A673 (cell line): ENCODE data around the gene TNS3. TPM values are rescaled to one million over a fixed set of nuclear protein-coding genes. Genes with fewer than 3 reads are reported as not detected.

Experiments used
- BruUV-seq: library from RNA; stranded (reverse); fragments of 400-500 nt; replicated peaks from 2 replicates; lab custom pipeline; 2021; lab: Mats Ljungman, UMichigan
- CTCF ChIA-PET: fragments of 300-600 bp; sonication (Branson Sonifier 250); formaldehyde crosslinking; loops from one replicate; lab custom pipeline; 2022; ENCODE audit warnings: antibody characterized with exemption; lab: Charles Lee
- POLR2A ChIA-PET: fragments of 300-600 bp; sonication (Branson Sonifier 250); formaldehyde crosslinking; loops from one replicate; lab custom pipeline; 2022; ENCODE audit warnings: antibody characterized with exemption; ENCODE audit not compliant: low non-redundant PET; lab: Charles Lee
- DNase-seq: peaks from one replicate; pipeline ENCODE4 v3.0.0-alpha.2; 2015; ENCODE audit warnings: low spot score
- H3K27ac ChIP-seq: fragments of 200-600 bp; sonication (generic); 2 replicates; pipeline ENCODE4 v1.5.1; 2016; ENCODE audit warnings: mixed run types, low read depth, mild to moderate bottlenecking, mixed read lengths, antibody characterized with exemption, low read length; ENCODE audit not compliant: poor library complexity, severe bottlenecking
- H3K27me3 ChIP-seq: fragments of 200-600 bp; sonication (generic); replicated peaks from 2 replicates; pipeline ENCODE4 v1.6.1; 2017; ENCODE audit warnings: mixed run types, low read depth, mild to moderate bottlenecking, mixed read lengths, antibody characterized with exemption, low read length; ENCODE audit not compliant: insufficient read depth, poor library complexity
- H3K36me3 ChIP-seq: fragments of 200-600 bp; sonication (generic); 2 replicates; pipeline ENCODE4 v1.6.1; 2016; ENCODE audit warnings: mixed run types, mild to moderate bottlenecking, mixed read lengths, antibody characterized with exemption, low read length; ENCODE audit not compliant: insufficient read depth, poor library complexity, severe bottlenecking
- H3K4me1 ChIP-seq: fragments of 200-600 bp; sonication (generic); 2 replicates; pipeline ENCODE4 v1.6.1; 2017; ENCODE audit warnings: mixed run types, mild to moderate bottlenecking, mixed read lengths, antibody characterized with exemption, low read length; ENCODE audit not compliant: insufficient read depth, poor library complexity, severe bottlenecking
- H3K4me3 ChIP-seq: fragments of 200-600 bp; sonication (generic); 2 replicates; pipeline ENCODE4 v1.5.1; 2016; ENCODE audit warnings: low read depth, mixed run types, mild to moderate bottlenecking, mixed read lengths, low read length; ENCODE audit not compliant: poor library complexity, severe bottlenecking
- H3K9me3 ChIP-seq: fragments of 200-600 bp; sonication (generic); 2 replicates; pipeline ENCODE4 v1.6.1; 2016; ENCODE audit warnings: mixed run types, low read depth, mild to moderate bottlenecking, mixed read lengths, antibody characterized with exemption, low read length; ENCODE audit not compliant: poor library complexity, severe bottlenecking
- EZH2 ChIP-seq: fragments of 200-600 bp; sonication (generic); IDR thresholded peaks from 2 replicates; pipeline ENCODE4 v1.6.1; 2017; ENCODE audit warnings: borderline replicate concordance, low read depth, mild to moderate bottlenecking, mixed read lengths, antibody characterized with exemption, low read length; ENCODE audit not compliant: poor library complexity, severe bottlenecking
- intact Hi-C: fragments of 100-400 bp; cut with micrococcal nuclease; formaldehyde crosslinking; loops from one replicate; pipeline ENCODE4 v1.10.0; 2022; ENCODE audit not compliant: unreplicated experiment
- total RNA-seq: library from RNA; stranded (reverse); gene quantifications from 2 replicates; pipeline ENCODE4 v1.2.3, GENCODE V29; 2021
- TF ChIP-seq, protein P1 (sequence below): fragments of 300-800, 200-600 bp; sonication (generic); conservative IDR thresholded peaks from 2 replicates; pipeline ENCODE4 v1.5.1; 2017; ENCODE audit warnings: low read depth, mild to moderate bottlenecking, antibody characterized with exemption, low read length, moderate library complexity, mixed read lengths

Gene TNS3
- total RNA-seq, 1 experiment from 2014 or later, result not detected

DNA sequence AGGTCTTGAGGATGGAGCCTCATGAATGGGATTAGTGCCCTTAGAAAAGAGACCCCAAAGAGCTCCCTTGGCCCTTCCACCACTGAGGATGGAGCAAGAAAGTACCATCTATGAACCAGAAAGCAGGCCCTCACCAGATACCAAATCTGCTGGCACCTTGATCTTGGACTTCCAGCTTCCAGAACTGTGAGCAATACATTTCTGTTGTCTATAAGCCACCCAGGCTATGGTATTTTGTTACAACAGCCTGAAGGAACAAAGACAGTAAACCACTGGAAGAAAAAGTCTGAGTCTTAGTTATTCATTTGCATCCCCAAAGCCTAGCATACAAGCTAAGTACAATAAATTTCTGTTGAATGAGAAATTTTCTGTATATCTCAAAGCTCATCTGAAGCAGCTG is 37.9 kb upstream of the TNS3 start:
- BruUV-seq, result no TSS peak
- Histone ChIP-seq H3K27ac (no peak overlapping the region), H3K36me3 (no peaks in the 10 kb centered on the region), H3K4me1 (no peaks in the 10 kb centered on the region), H3K27me3 (no peaks in the 10 kb centered on the region), H3K4me3 (no peak overlapping the region), H3K9me3 (no peaks in the 10 kb centered on the region)
- no peak for DNase-seq
- no peak for TF ChIP-seq EZH2
- TF ChIP-seq, protein P1, sequence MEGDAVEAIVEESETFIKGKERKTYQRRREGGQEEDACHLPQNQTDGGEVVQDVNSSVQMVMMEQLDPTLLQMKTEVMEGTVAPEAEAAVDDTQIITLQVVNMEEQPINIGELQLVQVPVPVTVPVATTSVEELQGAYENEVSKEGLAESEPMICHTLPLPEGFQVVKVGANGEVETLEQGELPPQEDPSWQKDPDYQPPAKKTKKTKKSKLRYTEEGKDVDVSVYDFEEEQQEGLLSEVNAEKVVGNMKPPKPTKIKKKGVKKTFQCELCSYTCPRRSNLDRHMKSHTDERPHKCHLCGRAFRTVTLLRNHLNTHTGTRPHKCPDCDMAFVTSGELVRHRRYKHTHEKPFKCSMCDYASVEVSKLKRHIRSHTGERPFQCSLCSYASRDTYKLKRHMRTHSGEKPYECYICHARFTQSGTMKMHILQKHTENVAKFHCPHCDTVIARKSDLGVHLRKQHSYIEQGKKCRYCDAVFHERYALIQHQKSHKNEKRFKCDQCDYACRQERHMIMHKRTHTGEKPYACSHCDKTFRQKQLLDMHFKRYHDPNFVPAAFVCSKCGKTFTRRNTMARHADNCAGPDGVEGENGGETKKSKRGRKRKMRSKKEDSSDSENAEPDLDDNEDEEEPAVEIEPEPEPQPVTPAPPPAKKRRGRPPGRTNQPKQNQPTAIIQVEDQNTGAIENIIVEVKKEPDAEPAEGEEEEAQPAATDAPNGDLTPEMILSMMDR, result no peak
- intact Hi-C loops, result no loop called here
- ChIA-PET POLR2A (no interaction called here), CTCF (no interaction called here)

GRCh38 chr7:47617131-47617530 is 35.2 kb upstream of the TNS3 start:
- no peak for DNase-seq
- intact Hi-C loops, result no loop called here
- CTCF ChIA-PET, result no interaction called here
- BruUV-seq, result no TSS peak
- peaks cover 8% of the 10 kb centered on the region for H3K27me3 ChIP-seq
- H3K4me3 ChIP-seq, result no peak overlapping the region
- H3K9me3 ChIP-seq, result no peaks in the 10 kb centered on the region
- H3K36me3 ChIP-seq, result no peaks in the 10 kb centered on the region
- H3K27ac ChIP-seq, result no peak overlapping the region
- H3K4me1 ChIP-seq, result no peaks in the 10 kb centered on the region
- POLR2A ChIA-PET, result no interaction called here
- TF ChIP-seq, protein P1, result no peak
- TF ChIP-seq EZH2, result no peak

GRCh38 chr7:47614450-47614849 is 32.5 kb upstream of the TNS3 start:
- H3K27ac ChIP-seq, result no peak overlapping the region
- no peaks in the 10 kb centered on the region for H3K9me3 ChIP-seq
- no peaks in the 10 kb centered on the region for H3K4me1 ChIP-seq
- intact Hi-C loops, result no loop called here
- peaks cover 8% of the 10 kb centered on the region for H3K27me3 ChIP-seq
- POLR2A ChIA-PET, result no interaction called here
- no TSS peak for BruUV-seq
- no peak for DNase-seq
- no peak overlapping the region for H3K4me3 ChIP-seq
- CTCF ChIA-PET, result no interaction called here
- H3K36me3 ChIP-seq, result no peaks in the 10 kb centered on the region
- TF ChIP-seq, protein P1, result no peak
- TF ChIP-seq EZH2, result no peak
